ENCODE data around the gene ARID1B.

ARID1B gene

DNA sequence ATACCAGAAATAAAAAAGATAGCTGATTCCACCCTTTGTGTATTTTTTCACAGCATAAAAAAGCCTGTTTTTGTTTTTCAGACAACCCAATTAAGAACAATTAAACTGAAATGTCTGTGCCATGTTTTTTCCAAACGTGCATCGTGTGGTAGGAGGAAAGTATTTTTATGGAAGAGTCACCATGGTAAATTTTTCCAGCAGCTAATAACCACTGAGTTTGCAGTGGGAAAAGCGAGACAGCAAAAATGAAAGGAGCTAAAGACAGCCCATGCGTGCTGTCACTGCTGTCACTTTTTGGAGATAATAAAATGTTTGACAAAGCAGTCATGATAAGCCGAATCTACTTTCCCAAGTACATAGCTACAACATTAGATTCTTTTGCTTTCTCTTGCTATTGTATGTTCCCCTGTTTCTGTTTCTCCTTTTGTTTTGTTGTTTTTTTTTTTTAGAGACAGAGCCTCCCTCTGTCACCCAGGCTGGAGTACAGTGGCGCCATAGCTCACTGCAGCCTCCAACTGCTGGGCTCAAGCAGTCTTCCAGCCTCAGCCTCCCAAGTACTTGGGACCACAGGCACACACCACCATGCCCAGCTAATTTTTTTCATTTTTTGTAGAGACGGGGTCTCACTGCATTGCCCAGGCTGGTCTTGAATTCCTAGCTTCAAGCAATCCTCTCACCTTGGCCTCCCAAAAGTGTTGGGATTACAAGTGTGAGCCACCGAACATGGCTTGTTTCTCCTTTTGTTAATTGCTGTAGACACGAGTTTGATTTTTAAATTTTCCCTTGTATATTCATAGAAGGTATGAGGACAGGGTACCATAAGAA is 284.8 kb downstream of the ARID1B start:
- Histone ChIP-seq H3K9ac (ENCODE audit: low read length) (no peak overlapping the region), H3K27me3 (ENCODE audit: control insufficient read depth, insufficient read depth, low read length) (no peaks in the 10 kb centered on the region), H3K9me3 (ENCODE audit: control insufficient read depth, low read length) (no peaks in the 10 kb centered on the region), H3K36me3 (ENCODE audit: control insufficient read depth, insufficient read depth, low read length) (no peaks in the 10 kb centered on the region), H3K4me3 (ENCODE audit: low read length) (no peak overlapping the region), H3K4me1 (ENCODE audit: control insufficient read depth, insufficient read depth, low read length) (peaks cover 16% of the 10 kb centered on the region)

- no peak overlapping the region for H3K9ac ChIP-seq (ENCODE audit: low read length)
- no peaks in the 10 kb centered on the region for H3K36me3 ChIP-seq (ENCODE audit: control insufficient read depth, insufficient read depth, low read length)
- no peak overlapping the region for H3K4me3 ChIP-seq (ENCODE audit: low read length)
- H3K27me3 ChIP-seq (ENCODE audit: control insufficient read depth, insufficient read depth, low read length), result no peaks in the 10 kb centered on the region
- no peaks in the 10 kb centered on the region for H3K9me3 ChIP-seq (ENCODE audit: control insufficient read depth, low read length)
- H3K4me1 ChIP-seq (ENCODE audit: control insufficient read depth, insufficient read depth, low read length), result peaks cover 20% of the 10 kb centered on the region
Observed at GRCh38 chr6:157063176-157063905, 286.2 kb downstream of the ARID1B start.

DNA sequence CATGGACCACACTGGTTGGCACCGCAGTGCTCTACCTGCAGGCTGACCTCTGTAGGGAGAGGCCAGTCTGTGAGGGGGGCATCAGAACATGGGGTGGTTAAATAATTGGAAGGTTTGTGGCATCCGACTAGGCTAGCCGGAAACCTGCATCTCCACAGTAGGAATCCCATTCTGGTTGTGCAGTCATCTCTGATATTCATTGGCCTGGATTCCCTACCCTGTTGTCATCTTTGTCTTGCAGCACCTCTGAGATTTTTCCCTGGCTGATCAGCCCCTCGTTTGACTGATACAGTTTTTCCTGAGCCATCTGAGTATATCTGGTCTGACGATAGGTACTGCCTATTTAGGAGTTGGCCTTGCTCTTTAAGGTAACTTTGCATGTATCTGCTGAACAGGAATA is 286.7 kb downstream of the ARID1B start:
- no peak overlapping the region for H3K4me3 ChIP-seq (ENCODE audit: low read length)
- peaks cover 20% of the 10 kb centered on the region for H3K4me1 ChIP-seq (ENCODE audit: control insufficient read depth, insufficient read depth, low read length)
- H3K27me3 ChIP-seq (ENCODE audit: control insufficient read depth, insufficient read depth, low read length), result no peaks in the 10 kb centered on the region
- H3K36me3 ChIP-seq (ENCODE audit: control insufficient read depth, insufficient read depth, low read length), result no peaks in the 10 kb centered on the region
- H3K9me3 ChIP-seq (ENCODE audit: control insufficient read depth, low read length), result no peaks in the 10 kb centered on the region
- H3K9ac ChIP-seq (ENCODE audit: low read length), result no peak overlapping the region

- H3K4me3 ChIP-seq (ENCODE audit: low read length), result no peak overlapping the region
- H3K9me3 ChIP-seq (ENCODE audit: control insufficient read depth, low read length), result no peaks in the 10 kb centered on the region
- H3K36me3 ChIP-seq (ENCODE audit: control insufficient read depth, insufficient read depth, low read length), result no peaks in the 10 kb centered on the region
- H3K9ac ChIP-seq (ENCODE audit: low read length), result no peak overlapping the region
- peaks cover 18% of the 10 kb centered on the region for H3K4me1 ChIP-seq (ENCODE audit: control insufficient read depth, insufficient read depth, low read length)
- H3K27me3 ChIP-seq (ENCODE audit: control insufficient read depth, insufficient read depth, low read length), result no peaks in the 10 kb centered on the region
Observed at GRCh38 chr6:157064502-157064901, 287.3 kb downstream of the ARID1B start.

DNA sequence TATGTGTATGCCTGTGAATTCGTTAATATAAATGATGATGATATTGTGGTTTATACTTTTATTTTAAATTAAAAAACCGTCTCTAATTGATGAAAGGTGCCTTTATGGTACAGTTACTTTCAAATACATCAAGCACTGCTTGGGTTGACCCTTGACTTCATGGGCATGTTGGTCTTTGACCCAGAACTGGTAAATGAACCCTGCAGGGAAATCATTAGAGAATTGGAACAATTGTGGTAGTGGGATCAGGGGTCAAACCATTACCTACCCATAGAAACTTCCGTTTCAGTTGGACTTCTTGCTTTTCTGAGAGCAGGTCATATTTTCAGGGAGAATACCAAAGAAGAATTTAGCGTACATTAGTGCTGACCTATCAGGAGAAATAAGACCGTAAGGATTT is 288.2 kb downstream of the ARID1B start:
- H3K9ac ChIP-seq (ENCODE audit: low read length), result no peak overlapping the region
- peaks cover 13% of the 10 kb centered on the region for H3K4me1 ChIP-seq (ENCODE audit: control insufficient read depth, insufficient read depth, low read length)
- no peaks in the 10 kb centered on the region for H3K9me3 ChIP-seq (ENCODE audit: control insufficient read depth, low read length)
- no peaks in the 10 kb centered on the region for H3K36me3 ChIP-seq (ENCODE audit: control insufficient read depth, insufficient read depth, low read length)
- H3K4me3 ChIP-seq (ENCODE audit: low read length), result no peak overlapping the region
- H3K27me3 ChIP-seq (ENCODE audit: control insufficient read depth, insufficient read depth, low read length), result no peaks in the 10 kb centered on the region

DNA sequence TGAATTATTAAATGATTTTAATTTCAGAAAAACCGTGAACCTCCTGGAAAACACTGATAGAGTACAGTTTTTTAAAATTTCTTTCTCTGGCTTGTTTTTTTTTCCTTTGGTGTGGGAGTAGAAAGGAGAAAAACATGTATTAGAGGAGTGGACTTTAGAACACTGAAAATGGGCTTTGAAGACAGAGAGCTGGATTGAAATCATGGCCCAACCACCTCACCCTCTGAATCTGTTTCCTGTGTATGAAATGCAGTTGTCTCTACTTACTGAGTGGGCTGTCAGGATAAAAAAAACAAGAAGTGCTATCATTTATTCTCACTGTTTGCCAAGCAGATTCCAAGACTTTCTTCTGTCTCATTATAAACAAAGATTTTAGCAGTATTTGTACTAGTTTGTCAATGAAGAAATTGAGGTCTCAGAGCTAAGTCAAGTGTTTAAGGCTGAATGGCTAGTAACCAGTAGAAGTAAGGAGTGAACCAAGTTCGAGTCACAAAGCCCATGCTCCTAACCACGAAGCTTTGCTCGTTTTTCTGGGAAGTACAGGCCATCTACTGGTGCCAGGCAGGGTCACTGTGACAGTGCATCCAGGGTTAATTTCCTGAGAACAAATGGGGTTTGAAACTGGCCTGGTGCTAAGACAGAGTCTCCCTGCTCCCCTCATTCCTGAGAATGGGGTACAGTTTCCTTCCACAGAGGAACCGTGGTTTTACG is 289.8 kb downstream of the ARID1B start:
- Histone ChIP-seq H3K9me3 (ENCODE audit: control insufficient read depth, low read length) (no peaks in the 10 kb centered on the region), H3K4me1 (ENCODE audit: control insufficient read depth, insufficient read depth, low read length) (peaks cover 13% of the 10 kb centered on the region), H3K36me3 (ENCODE audit: control insufficient read depth, insufficient read depth, low read length) (no peaks in the 10 kb centered on the region), H3K4me3 (ENCODE audit: low read length) (no peak overlapping the region), H3K9ac (ENCODE audit: low read length) (no peak overlapping the region), H3K27me3 (ENCODE audit: control insufficient read depth, insufficient read depth, low read length) (no peaks in the 10 kb centered on the region)

DNA sequence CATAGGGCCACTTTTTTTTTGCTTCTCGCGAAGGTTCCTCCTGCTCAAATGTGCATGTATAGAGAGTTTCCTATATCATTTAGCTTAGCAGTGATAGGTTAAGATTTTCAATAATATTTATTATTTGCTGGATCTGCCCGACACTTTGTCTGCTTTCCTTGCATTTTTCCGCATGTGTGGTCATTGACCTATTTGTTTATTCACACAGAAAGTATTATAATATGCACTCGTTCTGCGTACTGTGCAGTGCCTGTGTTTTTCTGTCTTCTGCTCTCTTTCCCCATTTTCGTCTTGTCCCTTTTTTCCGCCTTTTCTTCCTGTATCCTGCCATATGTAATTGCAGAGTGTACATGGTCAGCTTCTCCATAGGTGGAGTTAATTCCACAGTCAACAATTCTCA is 290.3 kb downstream of the ARID1B start:
- Histone ChIP-seq H3K4me3 (ENCODE audit: low read length) (no peak overlapping the region), H3K27me3 (ENCODE audit: control insufficient read depth, insufficient read depth, low read length) (no peaks in the 10 kb centered on the region), H3K9me3 (ENCODE audit: control insufficient read depth, low read length) (no peaks in the 10 kb centered on the region), H3K4me1 (ENCODE audit: control insufficient read depth, insufficient read depth, low read length) (peaks cover 13% of the 10 kb centered on the region), H3K36me3 (ENCODE audit: control insufficient read depth, insufficient read depth, low read length) (no peaks in the 10 kb centered on the region), H3K9ac (ENCODE audit: low read length) (no peak overlapping the region)

DNA sequence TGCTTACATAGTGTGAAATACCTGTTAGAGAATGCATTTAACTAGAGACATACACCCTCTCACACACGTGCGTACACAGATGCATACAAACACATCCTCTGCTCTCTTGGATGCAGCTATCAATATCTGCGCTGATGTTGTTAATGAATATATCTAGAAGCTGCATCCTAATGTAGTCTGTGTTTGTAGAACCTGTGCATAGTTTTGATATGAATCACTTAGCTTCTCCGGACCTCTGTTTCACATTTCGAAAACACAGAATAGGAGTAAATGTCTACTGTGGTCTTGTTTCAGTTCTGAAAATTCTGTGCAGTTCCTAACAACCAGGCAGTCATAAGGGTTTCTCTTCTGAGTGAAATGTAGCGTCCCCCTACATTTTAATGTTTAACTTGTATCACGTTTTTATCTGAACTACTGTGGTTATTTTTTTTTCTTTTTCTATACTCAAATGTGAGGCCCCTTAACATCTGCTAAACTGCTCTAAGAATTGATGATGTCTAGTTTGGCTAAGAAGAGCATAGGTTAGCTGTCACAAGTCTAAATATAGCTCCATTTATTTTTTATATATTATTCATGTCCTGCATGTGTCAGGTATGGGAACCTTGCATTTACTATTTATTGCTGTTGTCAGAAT is 291.6 kb downstream of the ARID1B start:
- Histone ChIP-seq H3K4me1 (ENCODE audit: control insufficient read depth, insufficient read depth, low read length) (peaks cover 6% of the 10 kb centered on the region), H3K9ac (ENCODE audit: low read length) (no peak overlapping the region), H3K27me3 (ENCODE audit: control insufficient read depth, insufficient read depth, low read length) (no peaks in the 10 kb centered on the region), H3K4me3 (ENCODE audit: low read length) (no peak overlapping the region), H3K36me3 (ENCODE audit: control insufficient read depth, insufficient read depth, low read length) (no peaks in the 10 kb centered on the region), H3K9me3 (ENCODE audit: control insufficient read depth, low read length) (no peaks in the 10 kb centered on the region)

DNA sequence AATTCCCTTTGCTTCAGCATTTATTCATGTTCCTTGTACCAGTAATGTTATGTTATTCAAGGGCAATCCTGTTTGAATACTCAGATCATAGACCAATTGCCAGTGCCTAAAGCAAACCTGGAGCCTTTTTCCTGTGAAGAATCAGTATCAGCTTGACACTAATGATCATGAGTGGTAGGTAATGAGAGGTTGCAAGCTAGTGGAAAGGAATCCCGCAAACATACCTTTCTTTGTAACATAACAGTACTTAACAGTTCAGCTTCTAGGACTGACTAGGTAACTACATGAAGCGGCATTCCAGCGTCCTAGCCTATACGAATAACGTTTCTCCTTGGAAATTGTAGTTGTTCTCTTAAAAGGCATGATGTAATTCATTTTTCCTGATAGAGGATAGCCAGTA is 292.4 kb downstream of the ARID1B start:
- H3K4me1 ChIP-seq (ENCODE audit: control insufficient read depth, insufficient read depth, low read length), result peaks cover 4% of the 10 kb centered on the region

GRCh38 chr6:157070403-157071107 is 293.4 kb downstream of the ARID1B start:
- Histone ChIP-seq H3K9ac (ENCODE audit: low read length) (no peak overlapping the region), H3K9me3 (ENCODE audit: control insufficient read depth, low read length) (no peaks in the 10 kb centered on the region), H3K27me3 (ENCODE audit: control insufficient read depth, insufficient read depth, low read length) (no peaks in the 10 kb centered on the region), H3K4me3 (ENCODE audit: low read length) (no peak overlapping the region), H3K36me3 (ENCODE audit: control insufficient read depth, insufficient read depth, low read length) (no peaks in the 10 kb centered on the region), H3K4me1 (ENCODE audit: control insufficient read depth, insufficient read depth, low read length) (peaks cover 4% of the 10 kb centered on the region)

More for the DNA sequence above, 292.4 kb downstream of the ARID1B start:
- no peak overlapping the region for H3K4me3 ChIP-seq (ENCODE audit: low read length)
- H3K36me3 ChIP-seq (ENCODE audit: control insufficient read depth, insufficient read depth, low read length), result no peaks in the 10 kb centered on the region
- H3K9me3 ChIP-seq (ENCODE audit: control insufficient read depth, low read length), result no peaks in the 10 kb centered on the region
- no peak overlapping the region for H3K9ac ChIP-seq (ENCODE audit: low read length)
- no peaks in the 10 kb centered on the region for H3K27me3 ChIP-seq (ENCODE audit: control insufficient read depth, insufficient read depth, low read length)

DNA sequence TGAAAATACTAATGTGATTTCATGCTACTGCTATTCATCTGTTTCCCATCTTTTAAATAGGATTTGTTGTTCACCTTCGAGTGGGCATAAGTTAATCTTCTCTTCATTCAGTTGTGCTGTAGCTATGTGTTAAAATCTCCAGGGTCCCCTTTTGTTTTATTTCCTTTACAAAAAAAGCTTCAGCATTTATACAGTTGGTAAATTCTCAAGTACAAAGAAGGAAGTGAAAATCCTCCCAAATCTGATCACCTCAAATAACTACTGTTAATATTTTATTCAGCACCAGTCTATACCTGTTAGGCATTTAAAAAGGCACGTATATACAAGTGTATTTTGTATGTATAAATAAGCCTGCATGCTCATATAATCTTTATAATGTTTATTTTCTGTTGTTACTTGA is 294.9 kb downstream of the ARID1B start:
- Histone ChIP-seq H3K27me3 (ENCODE audit: control insufficient read depth, insufficient read depth, low read length) (no peaks in the 10 kb centered on the region), H3K36me3 (ENCODE audit: control insufficient read depth, insufficient read depth, low read length) (no peaks in the 10 kb centered on the region), H3K4me1 (ENCODE audit: control insufficient read depth, insufficient read depth, low read length) (peaks cover 3% of the 10 kb centered on the region), H3K4me3 (ENCODE audit: low read length) (no peak overlapping the region), H3K9ac (ENCODE audit: low read length) (no peak overlapping the region), H3K9me3 (ENCODE audit: control insufficient read depth, low read length) (no peaks in the 10 kb centered on the region)

Measured in mucosa of stomach (tissue), 1 donor.